Smooth muscle cell (in vitro differentiated cells): Measurements from ENCODE around the gene KCNK1. TPM values are rescaled to one million over a fixed set of nuclear protein-coding genes. Genes with fewer than 3 reads are reported as not detected.
A peak's percentile ranks its signal among the peaks of the same experiment; 100 is the strongest.

ENCODE experiments used
- DNase-seq: peaks from one replicate; lab custom pipeline; 2025; ENCODE audit not compliant: unreplicated experiment; lab: John Stamatoyannopoulos, UW
- H2AFZ ChIP-seq: fragments of 200-600 bp; sonication (generic); 2 replicates; pipeline ENCODE4 v1.6.0; 2016; ENCODE audit warnings: antibody characterized with exemption, low read depth, mild to moderate bottlenecking
- H3F3A ChIP-seq: fragments of 200-600 bp; sonication (generic); 2 replicates; pipeline ENCODE4 v1.6.0; 2017; ENCODE audit warnings: antibody characterized with exemption, low read depth
- H3K27ac ChIP-seq: fragments of 200-600 bp; sonication (generic); 2 replicates; pipeline ENCODE4 v1.5.1; 2016; ENCODE audit warnings: low read depth, mild to moderate bottlenecking
- H3K27me3 ChIP-seq: fragments of 200-600 bp; sonication (generic); 2 replicates; pipeline ENCODE4 v1.6.1; 2016; ENCODE audit warnings: low read depth, mild to moderate bottlenecking
- H3K36me3 ChIP-seq: fragments of 200-600 bp; sonication (generic); 2 replicates; pipeline ENCODE4 v1.5.1; 2016; ENCODE audit warnings: low read depth
- H3K4me1 ChIP-seq: fragments of 200-600 bp; sonication (generic); 2 replicates; pipeline ENCODE4 v1.5.1; 2016; ENCODE audit warnings: low read depth
- H3K4me2 ChIP-seq: fragments of 200-600 bp; sonication (generic); 2 replicates; pipeline ENCODE4 v1.6.0; 2016; ENCODE audit warnings: mild to moderate bottlenecking
- H3K4me3 ChIP-seq: fragments of 200-600 bp; sonication (generic); 2 replicates; pipeline ENCODE4 v1.5.1; 2016; ENCODE audit warnings: mild to moderate bottlenecking
- H3K79me2 ChIP-seq: fragments of 200-600 bp; sonication (generic); 2 replicates; pipeline ENCODE4 v1.6.0; 2016; ENCODE audit warnings: low read depth, mild to moderate bottlenecking
- H3K9ac ChIP-seq: fragments of 200-600 bp; sonication (generic); 2 replicates; pipeline ENCODE4 v1.6.0; 2016; ENCODE audit warnings: low read depth
- H3K9me3 ChIP-seq: fragments of 200-600 bp; sonication (generic); replicated peaks from 2 replicates; pipeline ENCODE4 v1.5.1; 2016; ENCODE audit warnings: low read depth
- H4K20me1 ChIP-seq: fragments of 200-600 bp; sonication (generic); 2 replicates; pipeline ENCODE4 v1.6.0; 2016; ENCODE audit warnings: low read depth
- WGBS: methylation state at CpG from one replicate; pipeline ENCODE4 v1.1.7; 2016; ENCODE audit warnings: low lambda C conversion rate; 5-methylcytosine and 5-hydroxymethylcytosine counted together
- polyA plus RNA-seq: library from polyadenylated mRNA; unstranded; fragments of >200 nt; fragmentation: Nextera tagmentation; extraction: Ambion mirVana; gene quantifications from 2 replicates; pipeline ENCODE4 v1.2.1, GENCODE V29; 2016
- total RNA-seq: library from RNA; depleted of rRNA; stranded (reverse); fragments of >200 nt; gene quantifications from 2 replicates; pipeline ENCODE4 v1.2.3, GENCODE V29; 2014
- TF ChIP-seq, protein P1 (sequence below): fragments of 200-600 bp; sonication (generic); IDR thresholded peaks from 2 replicates; pipeline ENCODE4 v1.5.1; 2017; ENCODE audit warnings: borderline replicate concordance, mild to moderate bottlenecking, antibody characterized with exemption; ENCODE audit not compliant: insufficient read depth, poor library complexity, severe bottlenecking

Gene KCNK1
- total and polyA plus RNA-seq, 2 experiments from 2014 or later: 16.6 to 16.8 TPM

GRCh38 chr1:233651563-233652233 lies 37.8 kb downstream of the KCNK1 start:
- no peak overlapping the region for H3K4me3 ChIP-seq
- 88% methylated on average over 5 of the region's 5 CpGs for WGBS
- no peak overlapping the region for H3K9ac ChIP-seq
- H3K27ac ChIP-seq: no peak overlapping the region
- no peak overlapping the region for H3K4me2 ChIP-seq
- H2AFZ ChIP-seq: no peak overlapping the region
- TF ChIP-seq, protein P1, sequence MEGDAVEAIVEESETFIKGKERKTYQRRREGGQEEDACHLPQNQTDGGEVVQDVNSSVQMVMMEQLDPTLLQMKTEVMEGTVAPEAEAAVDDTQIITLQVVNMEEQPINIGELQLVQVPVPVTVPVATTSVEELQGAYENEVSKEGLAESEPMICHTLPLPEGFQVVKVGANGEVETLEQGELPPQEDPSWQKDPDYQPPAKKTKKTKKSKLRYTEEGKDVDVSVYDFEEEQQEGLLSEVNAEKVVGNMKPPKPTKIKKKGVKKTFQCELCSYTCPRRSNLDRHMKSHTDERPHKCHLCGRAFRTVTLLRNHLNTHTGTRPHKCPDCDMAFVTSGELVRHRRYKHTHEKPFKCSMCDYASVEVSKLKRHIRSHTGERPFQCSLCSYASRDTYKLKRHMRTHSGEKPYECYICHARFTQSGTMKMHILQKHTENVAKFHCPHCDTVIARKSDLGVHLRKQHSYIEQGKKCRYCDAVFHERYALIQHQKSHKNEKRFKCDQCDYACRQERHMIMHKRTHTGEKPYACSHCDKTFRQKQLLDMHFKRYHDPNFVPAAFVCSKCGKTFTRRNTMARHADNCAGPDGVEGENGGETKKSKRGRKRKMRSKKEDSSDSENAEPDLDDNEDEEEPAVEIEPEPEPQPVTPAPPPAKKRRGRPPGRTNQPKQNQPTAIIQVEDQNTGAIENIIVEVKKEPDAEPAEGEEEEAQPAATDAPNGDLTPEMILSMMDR: no peak
- H3K27me3 ChIP-seq: no peaks in the 10 kb centered on the region
- peaks cover 5% of the 10 kb centered on the region for H3K4me1 ChIP-seq
- no peaks in the 10 kb centered on the region for H3K79me2 ChIP-seq
- peaks cover 15% of the 10 kb centered on the region for H4K20me1 ChIP-seq
- H3K36me3 ChIP-seq: no peaks in the 10 kb centered on the region
- no peaks in the 10 kb centered on the region for H3F3A ChIP-seq
- no peaks in the 10 kb centered on the region for H3K9me3 ChIP-seq
- DNase-seq: no peak

GRCh38 chr1:233652526-233652925 lies 38.6 kb downstream of the KCNK1 start:
- Histone ChIP-seq H3F3A (no peaks in the 10 kb centered on the region), H3K4me3 (no peak overlapping the region), H3K9me3 (no peaks in the 10 kb centered on the region), H3K27ac (no peak overlapping the region), H3K9ac (no peak overlapping the region), H4K20me1 (peaks cover 11% of the 10 kb centered on the region), H3K4me1 (peaks cover 5% of the 10 kb centered on the region), H3K36me3 (no peaks in the 10 kb centered on the region), H3K79me2 (peaks cover 1% of the 10 kb centered on the region), H3K27me3 (no peaks in the 10 kb centered on the region), H3K4me2 (no peak overlapping the region), H2AFZ (no peak overlapping the region)
- TF ChIP-seq, protein P1: no peak
- no peak for DNase-seq
- 65% methylated on average over 2 of the region's 2 CpGs for WGBS

DNA sequence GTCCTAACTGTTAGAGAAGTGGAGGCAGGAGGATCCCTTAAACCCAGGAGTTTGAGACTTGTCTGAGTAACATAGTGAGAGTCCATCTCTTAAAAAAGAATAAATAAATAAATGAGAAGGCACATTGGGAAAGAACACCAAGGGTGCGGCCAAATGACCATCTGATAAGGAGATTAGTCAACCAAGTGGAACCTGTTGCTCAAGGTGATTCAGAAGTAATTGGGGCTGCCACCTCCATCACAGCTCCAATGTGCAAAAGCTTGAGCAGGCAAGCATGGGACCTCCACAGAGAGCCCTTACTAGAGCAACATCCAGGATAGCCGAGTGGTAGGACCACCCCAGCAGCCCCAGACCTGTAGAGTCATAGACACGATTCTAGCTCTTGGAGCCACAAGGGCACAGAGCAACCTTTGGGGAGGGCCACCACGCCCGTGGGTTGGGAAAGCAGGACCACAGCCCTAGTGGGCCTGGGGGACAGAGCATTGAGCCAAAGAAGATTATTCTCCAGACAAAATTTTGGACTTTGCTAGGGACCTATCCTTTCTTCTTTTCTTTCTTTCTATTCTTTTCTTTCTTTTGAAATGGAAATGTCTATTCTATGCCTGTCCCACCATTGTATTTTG lies 40.9 kb downstream of the KCNK1 start:
- H3K4me3 ChIP-seq: no peak overlapping the region
- no peak overlapping the region for H2AFZ ChIP-seq
- peaks cover 4% of the 10 kb centered on the region for H3K79me2 ChIP-seq
- peak overlapping the region; percentile 27 for H3K27ac ChIP-seq
- H3K9ac ChIP-seq: no peak overlapping the region
- H3K36me3 ChIP-seq: no peaks in the 10 kb centered on the region
- H3F3A ChIP-seq: no peaks in the 10 kb centered on the region
- TF ChIP-seq, protein P1: no peak
- H3K4me2 ChIP-seq: no peak overlapping the region
- no peaks in the 10 kb centered on the region for H3K9me3 ChIP-seq
- no peaks in the 10 kb centered on the region for H3K27me3 ChIP-seq
- no peak for DNase-seq
- peaks cover 10% of the 10 kb centered on the region for H4K20me1 ChIP-seq
- H3K4me1 ChIP-seq: peaks cover 5% of the 10 kb centered on the region
- WGBS: 90% methylated on average over 5 of the region's 5 CpGs
